Osteoblast (primary cell): ENCODE data around the gene JMJD6. TPM values are rescaled to one million over a fixed set of nuclear protein-coding genes. Genes with fewer than 3 reads are reported as not detected.
"Not testable (repeated sequence)": the region's sequence is repeated elsewhere in the genome, so short reads cannot be mapped to it uniquely, and the experiment has no call there.

Experiments
- DNase-seq: peaks from one replicate; pipeline ENCODE4 v3.0.0; 2011; ENCODE audit warnings: low spot score, mixed read lengths; ENCODE audit not compliant: insufficient read length; ENCODE audit errors: missing footprints
- H2AFZ ChIP-seq: 2 replicates; pipeline ENCODE4 v1.6.0; 2011; ENCODE audit warnings: mild to moderate bottlenecking, low read length
- H3K27ac ChIP-seq: 2 replicates; pipeline ENCODE4 v1.5.1; 2011; ENCODE audit warnings: mild to moderate bottlenecking, low read depth, low read length, moderate library complexity
- H3K27me3 ChIP-seq: 2 replicates; pipeline ENCODE4 v1.6.0; 2012; ENCODE audit warnings: mild to moderate bottlenecking, control low read depth, inconsistent platforms, low read length, moderate library complexity; ENCODE audit not compliant: insufficient read depth
- H3K36me3 ChIP-seq: 2 replicates; pipeline ENCODE4 v1.5.1; 2011; ENCODE audit warnings: mild to moderate bottlenecking, low read length, control low read depth, moderate library complexity; ENCODE audit not compliant: insufficient read depth
- H3K4me1 ChIP-seq: 2 replicates; pipeline ENCODE4 v1.5.1; 2011; ENCODE audit warnings: mild to moderate bottlenecking, low read length, control low read depth, moderate library complexity; ENCODE audit not compliant: insufficient read depth
- H3K4me2 ChIP-seq: 2 replicates; pipeline ENCODE4 v1.6.0; 2011; ENCODE audit warnings: mild to moderate bottlenecking, low read length; ENCODE audit not compliant: insufficient read depth
- H3K4me3 ChIP-seq: fragments of 200-600 bp; sonication (generic); 3 replicates; pipeline ENCODE4 v1.5.1; 2012; ENCODE audit warnings: mild to moderate bottlenecking, low read length, inconsistent platforms; ENCODE audit not compliant: insufficient read depth
- H3K79me2 ChIP-seq: 2 replicates; pipeline ENCODE4 v1.6.0; 2012; ENCODE audit warnings: mild to moderate bottlenecking, low read length, control low read depth, inconsistent platforms; ENCODE audit not compliant: insufficient read depth
- H3K9me3 ChIP-seq: 2 replicates; pipeline ENCODE4 v1.5.1; 2011; ENCODE audit warnings: low read depth, low read length, control low read depth
- H4K20me1 ChIP-seq: 2 replicates; pipeline ENCODE4 v1.6.0; 2012; ENCODE audit warnings: mild to moderate bottlenecking, low read length, control low read depth; ENCODE audit not compliant: insufficient read depth
- CTCF ChIP-seq: IDR thresholded peaks from 2 replicates; pipeline ENCODE4 v1.5.1; 2011; ENCODE audit warnings: mild to moderate bottlenecking, low read depth, low read length, moderate library complexity; ENCODE audit errors: extremely low read depth
- total RNA-seq: library from RNA; depleted of rRNA; stranded (reverse); fragments of >200 nt; gene quantifications from 2 replicates; pipeline ENCODE4 v1.2.3, GENCODE V29; 2012

Gene JMJD6
- total RNA-seq, 1 donor: 18.8 TPM

GRCh38 chr17:76713765-76714164 is 12.6 kb downstream of the JMJD6 start:
- H3K79me2 ChIP-seq: peaks cover 51% of the 10 kb centered on the region
- no peak for TF ChIP-seq CTCF
- H4K20me1 ChIP-seq: peaks cover 24% of the 10 kb centered on the region

GRCh38 chr17:76712321-76712720 is 14.1 kb downstream of the JMJD6 start:
- Histone ChIP-seq H4K20me1 (peaks cover 38% of the 10 kb centered on the region), H3K27ac (peak overlapping the region; percentile 1), H3K79me2 (peaks cover 66% of the 10 kb centered on the region), H3K36me3 (peaks cover 37% of the 10 kb centered on the region), H3K4me1 (peaks cover 55% of the 10 kb centered on the region)
- not testable (repeated sequence) for DNase-seq, H3K9me3 ChIP-seq, H3K27me3 ChIP-seq, H3K4me2 ChIP-seq, H3K4me3 ChIP-seq, H2AFZ ChIP-seq

More at GRCh38 chr17:76713765-76714164, 12.6 kb downstream of the JMJD6 start:
- DNase-seq: peak; percentile 19
- Histone ChIP-seq H3K4me2 (no peak overlapping the region), H3K27ac (peak overlapping the region; percentile 100), H3K36me3 (peaks cover 44% of the 10 kb centered on the region), H3K9me3 (no peaks in the 10 kb centered on the region), H3K27me3 (no peaks in the 10 kb centered on the region), H3K4me1 (peaks cover 47% of the 10 kb centered on the region), H3K4me3 (no peak overlapping the region), H2AFZ (no peak overlapping the region)

- no peak for TF ChIP-seq CTCF
- peaks cover 44% of the 10 kb centered on the region for H4K20me1 ChIP-seq
These were observed 15.4 kb downstream of the JMJD6 start, which contains the start of gene MXRA7 for GRCh38 chr17:76710863-76711611. Gene MXRA7 (minus strand): TSS chr17:76710965. CDS start chr17:76710946, 19 bp downstream.

GRCh38 chr17:76709951-76710862 is 16.2 kb downstream of the JMJD6 start:
- H3K9me3 ChIP-seq, H3K27me3 ChIP-seq, H2AFZ ChIP-seq: not testable (repeated sequence)
- H3K36me3 ChIP-seq: peaks cover 38% of the 10 kb centered on the region
- H4K20me1 ChIP-seq: peaks cover 52% of the 10 kb centered on the region
- H3K4me2 ChIP-seq: peak overlapping the region; percentile 96
- H3K4me1 ChIP-seq: peaks cover 37% of the 10 kb centered on the region
- DNase-seq: peak; percentile 93
- peak overlapping the region; percentile 99 for H3K27ac ChIP-seq
- H3K4me3 ChIP-seq: peak overlapping the region; percentile 85
- H3K79me2 ChIP-seq: peaks cover 82% of the 10 kb centered on the region

More at GRCh38 chr17:76710863-76711611, 15.4 kb downstream of the JMJD6 start, which contains the start of gene MXRA7:
- peak within 1 kb of the TSS; percentile 99 for H3K27ac ChIP-seq
- H3K36me3 ChIP-seq: peaks cover 39% of the 10 kb centered on the region
- peaks cover 44% of the 10 kb centered on the region for H3K4me1 ChIP-seq
- peak within 1 kb of the TSS; percentile 96 for H3K4me2 ChIP-seq
- H3K9me3 ChIP-seq: no peaks in the 10 kb centered on the region
- peak within 1 kb of the TSS; percentile 15 for H2AFZ ChIP-seq
- H3K27me3 ChIP-seq: no peaks in the 10 kb centered on the region
- H3K4me3 ChIP-seq: peak within 1 kb of the TSS; percentile 85
- peak; percentile 97 for DNase-seq
- peaks cover 79% of the 10 kb centered on the region for H3K79me2 ChIP-seq
